ENCODE measurements around the gene PKDREJ. TPM values are rescaled to one million over a fixed set of nuclear protein-coding genes. Genes with fewer than 3 reads are reported as not detected.

Gene PKDREJ
- total and polyA plus RNA-seq, 8 donors: 0.05 to 0.76 (median 0.62) TPM; not detected in 1

- DNase-seq (no peak), ATAC-seq (no peak)
- no peak for TF ChIP-seq CTCF (IDR thresholded peaks at IDR 0.05)
- Histone ChIP-seq H3K4me1 (peaks cover 0 to 26% of the 10 kb centered on the region in 2 donors), H3K4me3 (no peak overlapping the region), H3K9me3 (no peaks in the 10 kb centered on the region), H3K36me3 (peaks cover 0 to 88% of the 10 kb centered on the region in 2 donors), H3K27ac (no peak overlapping the region), H3K27me3 (no peaks in the 10 kb centered on the region)
- intact Hi-C loops (cut with DNase I): no loop called here
Observed at GRCh38 chr22:46286006-46286405, 22.9 kb upstream of the PKDREJ start.

- intact Hi-C loops (cut with DNase I): no loop called here
- ATAC-seq: no peak
- Histone ChIP-seq H3K4me3 (no peak overlapping the region), H3K9me3 (no peaks in the 10 kb centered on the region), H3K36me3 (peaks cover 0 to 100% of the 10 kb centered on the region in 2 donors), H3K27me3 (no peaks in the 10 kb centered on the region), H3K4me1 (peaks cover 0 to 15% of the 10 kb centered on the region in 2 donors), H3K27ac (no peak overlapping the region)
- DNase-seq: no peak
- TF ChIP-seq CTCF (IDR thresholded peaks at IDR 0.05): no peak
Observed at GRCh38 chr22:46281866-46282678, 18.9 kb upstream of the PKDREJ start.

- Histone ChIP-seq H3K4me3 (no peak overlapping the region), H3K36me3 (peaks cover 0 to 96% of the 10 kb centered on the region in 2 donors), H3K27ac (no peak overlapping the region), H3K4me1 (peaks cover 0 to 12% of the 10 kb centered on the region in 2 donors), H3K9me3 (no peaks in the 10 kb centered on the region), H3K27me3 (no peaks in the 10 kb centered on the region)
- intact Hi-C loops (cut with DNase I): no loop called here
- DNase-seq (no peak), ATAC-seq (peak; percentile 36)
- no peak for TF ChIP-seq CTCF (IDR thresholded peaks at IDR 0.05)
Observed at GRCh38 chr22:46280999-46281623, 18.0 kb upstream of the PKDREJ start.

- Histone ChIP-seq H3K27me3 (no peaks in the 10 kb centered on the region), H3K4me3 (no peak overlapping the region), H3K27ac (no peak overlapping the region), H3K36me3 (peaks cover 0 to 96% of the 10 kb centered on the region in 2 donors), H3K9me3 (no peaks in the 10 kb centered on the region), H3K4me1 (peaks cover 0 to 12% of the 10 kb centered on the region in 2 donors)
- TF ChIP-seq CTCF (IDR thresholded peaks at IDR 0.05): no peak
- no peak for DNase-seq
- ATAC-seq: no peak
- intact Hi-C loops (cut with DNase I): no loop called here
Observed at GRCh38 chr22:46280063-46280817, 17.1 kb upstream of the PKDREJ start.

Data from left lung (tissue), 10 donors.